HEK293 (cell line): ENCODE results near the gene FAM184A.

Source experiments
- ZNF274 ChIP-seq, 2 experiments: fragments of 200-500 bp in 1 of 2; fragments of 450-650 bp in 1 of 2; sonication (Bioruptor generic) in 1 of 2; formaldehyde crosslinking in 1 of 2; IDR thresholded peaks; 2 replicates each; pipeline versions ENCODE4 v1.5.1 to v1.6.1; 2014 to 2016; ENCODE audit warnings: borderline replicate concordance in 1 of 2, inconsistent platforms in 1 of 2, low read length in 1 of 2, missing biosample characterization in 1 of 2, missing genetic modification characterization in 1 of 2
- ZNF558 ChIP-seq: fragments of 450-650 bp; formaldehyde crosslinking; IDR thresholded peaks from 2 replicates; pipeline ENCODE4 v1.5.1; 2016; ENCODE audit warnings: missing biosample characterization, missing genetic modification characterization
- ZSCAN4 ChIP-seq: fragments of 450-650 bp; formaldehyde crosslinking; IDR thresholded peaks from 2 replicates; pipeline ENCODE4 v1.5.1; 2017; ENCODE audit warnings: missing biosample characterization, missing genetic modification characterization

DNA sequence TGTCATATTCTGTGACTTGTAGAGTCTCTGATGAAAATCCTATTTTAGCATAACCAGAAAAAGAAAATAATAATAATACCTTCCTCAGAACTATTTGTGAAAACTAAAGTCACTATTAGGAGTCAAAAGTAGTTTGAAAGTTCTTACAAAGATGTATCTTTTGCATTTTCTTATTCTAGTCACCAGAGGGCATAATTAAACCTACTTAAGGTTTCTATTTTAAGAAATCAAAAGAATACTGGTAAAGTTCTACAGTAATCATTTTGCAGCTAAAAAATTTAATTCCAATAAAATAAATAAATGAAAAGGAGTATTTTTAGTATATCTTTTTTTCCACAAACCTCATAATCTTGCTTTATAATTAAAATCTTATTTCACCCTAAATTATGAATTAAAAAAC lies 115.5 kb downstream of the FAM184A start:
- TF ChIP-seq ZNF558: no peak
- no peak for TF ChIP-seq ZSCAN4 (tag by site-specific recombination)
- TF ChIP-seq ZNF274 (IDR thresholded peaks at IDR 0.05; ENCODE audit: low read length): no peak
- TF ChIP-seq ZNF274 (tag by site-specific recombination; IDR thresholded peaks at IDR 0.05; ENCODE audit: borderline replicate concordance): no peak
